ENCODE measurements around the gene HOXC6.

Gene HOXC6

GRCh38 chr12:53990311-53991076 lies 37.7 kb upstream of the HOXC6 start:
- no peak for DNase-seq (ENCODE audit: low read depth in 1 of 2, low spot score in 1 of 2)
- TF ChIP-seq SPI1 (IDR thresholded peaks at IDR 0.05; ENCODE audit: borderline replicate concordance, low read depth) (no peak), GABPA (IDR thresholded peaks at IDR 0.05; ENCODE audit: low read depth) (no peak), REST (IDR thresholded peaks at IDR 0.05; ENCODE audit: insufficient replicate concordance, low read depth) (no peak), CTCF (IDR thresholded peaks at IDR 0.05; ENCODE audit: insufficient read depth, low read length) (no peak), POLR2AphosphoS5 (IDR thresholded peaks at IDR 0.05; ENCODE audit: low read depth) (no peak)
- H3K27me3 ChIP-seq (ENCODE audit: insufficient read depth, poor library complexity, severe bottlenecking) = peaks cover 74% of the 10 kb centered on the region
- no peak overlapping the region for H3K27ac ChIP-seq (replicated peaks)
- H3K4me3 ChIP-seq (replicated peaks; ENCODE audit: insufficient read depth, low read length) = no peak overlapping the region

- Histone ChIP-seq H3K4me3 (replicated peaks; ENCODE audit: insufficient read depth, low read length) (no peak overlapping the region), H3K27me3 (ENCODE audit: insufficient read depth, poor library complexity, severe bottlenecking) (peaks cover 75% of the 10 kb centered on the region), H3K27ac (replicated peaks) (no peak overlapping the region)
- TF ChIP-seq POLR2AphosphoS5 (IDR thresholded peaks at IDR 0.05; ENCODE audit: low read depth) (no peak), REST (IDR thresholded peaks at IDR 0.05; ENCODE audit: insufficient replicate concordance, low read depth) (no peak), GABPA (IDR thresholded peaks at IDR 0.05; ENCODE audit: low read depth) (no peak), SPI1 (IDR thresholded peaks at IDR 0.05; ENCODE audit: borderline replicate concordance, low read depth) (no peak), CTCF (IDR thresholded peaks at IDR 0.05; ENCODE audit: insufficient read depth, low read length) (no peak)
- DNase-seq (ENCODE audit: low read depth in 1 of 2, low spot score in 1 of 2) = no peak
Measured at GRCh38 chr12:53991077-53991460, 37.2 kb upstream of the HOXC6 start.

GRCh38 chr12:53992377-53992889 lies 35.8 kb upstream of the HOXC6 start:
- no peak for DNase-seq (ENCODE audit: low read depth in 1 of 2, low spot score in 1 of 2)
- H3K27me3 ChIP-seq (ENCODE audit: insufficient read depth, poor library complexity, severe bottlenecking) = peaks cover 89% of the 10 kb centered on the region
- H3K4me3 ChIP-seq (replicated peaks; ENCODE audit: insufficient read depth, low read length) = no peak overlapping the region
- no peak for TF ChIP-seq REST (IDR thresholded peaks at IDR 0.05; ENCODE audit: insufficient replicate concordance, low read depth)
- TF ChIP-seq CTCF (IDR thresholded peaks at IDR 0.05; ENCODE audit: insufficient read depth, low read length) = no peak
- TF ChIP-seq POLR2AphosphoS5 (IDR thresholded peaks at IDR 0.05; ENCODE audit: low read depth) = no peak
- no peak for TF ChIP-seq SPI1 (IDR thresholded peaks at IDR 0.05; ENCODE audit: borderline replicate concordance, low read depth)
- TF ChIP-seq GABPA (IDR thresholded peaks at IDR 0.05; ENCODE audit: low read depth) = no peak
- H3K27ac ChIP-seq (replicated peaks) = no peak overlapping the region
